Stomach (tissue), 4 donors: Measurements from ENCODE around the gene TCHP.

Experiments used
- EP300 ChIP-seq: sonication (generic); formaldehyde crosslinking; IDR thresholded peaks from one replicate; pipeline ENCODE4 v1.6.1; 2017; ENCODE audit warnings: antibody characterized with exemption
- POLR2A ChIP-seq, 4 donors: fragments of 450-650 bp; IDR thresholded peaks; one replicate each; pipeline ENCODE4 v1.6.1; 2016; ENCODE audit warnings: antibody characterized with exemption in 4 of 4, control low read depth in 2 of 4, mild to moderate bottlenecking in 1 of 4, moderate library complexity in 1 of 4
- POLR2AphosphoS5 ChIP-seq, 3 donors: sonication (generic); formaldehyde crosslinking; IDR thresholded peaks; one replicate each; pipeline ENCODE4 v1.6.1; 2016; ENCODE audit warnings: antibody characterized with exemption in 3 of 3
- TF ChIP-seq, protein P1 (sequence below), 7 experiments: fragments of 450-650 bp in 4 of 7; fragments of 200-600 bp in 3 of 7; sonication (generic) in 3 of 7; IDR thresholded peaks; one replicate each; pipeline ENCODE4 v1.5.1; 2016 to 2019; ENCODE audit warnings: antibody characterized with exemption in 7 of 7, control low read depth in 2 of 7, mild to moderate bottlenecking in 1 of 7

DNA sequence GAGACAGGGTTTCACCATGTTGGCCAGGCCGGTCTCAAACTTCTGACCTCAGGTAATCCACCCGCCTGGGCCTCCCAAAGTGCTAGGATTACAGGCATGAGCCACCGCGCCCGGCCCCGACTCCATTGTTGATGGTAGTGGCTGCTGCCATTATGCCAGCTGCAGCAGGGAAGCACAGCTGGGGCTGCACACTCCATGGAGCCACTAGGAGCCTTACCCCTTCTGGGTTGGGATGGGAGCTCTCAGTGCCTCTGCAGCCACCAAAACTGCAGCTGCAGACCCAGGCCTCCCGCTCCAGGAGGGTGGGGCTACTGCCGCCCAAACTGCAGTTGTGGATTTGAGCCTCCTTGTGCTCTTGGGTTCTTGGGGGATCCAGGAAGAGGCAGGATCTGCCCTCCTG lies 25.9 kb downstream of the TCHP start:
- TF ChIP-seq, protein P1, sequence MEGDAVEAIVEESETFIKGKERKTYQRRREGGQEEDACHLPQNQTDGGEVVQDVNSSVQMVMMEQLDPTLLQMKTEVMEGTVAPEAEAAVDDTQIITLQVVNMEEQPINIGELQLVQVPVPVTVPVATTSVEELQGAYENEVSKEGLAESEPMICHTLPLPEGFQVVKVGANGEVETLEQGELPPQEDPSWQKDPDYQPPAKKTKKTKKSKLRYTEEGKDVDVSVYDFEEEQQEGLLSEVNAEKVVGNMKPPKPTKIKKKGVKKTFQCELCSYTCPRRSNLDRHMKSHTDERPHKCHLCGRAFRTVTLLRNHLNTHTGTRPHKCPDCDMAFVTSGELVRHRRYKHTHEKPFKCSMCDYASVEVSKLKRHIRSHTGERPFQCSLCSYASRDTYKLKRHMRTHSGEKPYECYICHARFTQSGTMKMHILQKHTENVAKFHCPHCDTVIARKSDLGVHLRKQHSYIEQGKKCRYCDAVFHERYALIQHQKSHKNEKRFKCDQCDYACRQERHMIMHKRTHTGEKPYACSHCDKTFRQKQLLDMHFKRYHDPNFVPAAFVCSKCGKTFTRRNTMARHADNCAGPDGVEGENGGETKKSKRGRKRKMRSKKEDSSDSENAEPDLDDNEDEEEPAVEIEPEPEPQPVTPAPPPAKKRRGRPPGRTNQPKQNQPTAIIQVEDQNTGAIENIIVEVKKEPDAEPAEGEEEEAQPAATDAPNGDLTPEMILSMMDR (IDR thresholded peaks at IDR 0.05) = no peak
- TF ChIP-seq POLR2A (IDR thresholded peaks at IDR 0.05) (no peak), EP300 (no peak), POLR2AphosphoS5 (IDR thresholded peaks at IDR 0.05) (no peak)
